ENCODE results near the gene MAS1. TPM values are rescaled to one million over a fixed set of nuclear protein-coding genes. Genes with fewer than 3 reads are reported as not detected.

Gene MAS1
- total and polyA plus RNA-seq, 9 of the 15 experiments (the other 6 are each of a cell fraction or from before 2014, with no cell fraction given): not detected

- H2AFZ ChIP-seq (ENCODE audit: low read depth, low read length): no peak overlapping the region
- in situ Hi-C loops (cut with MboI) (no loop called here), intact Hi-C loops (cut with micrococcal nuclease) (no loop called here)
- H4K20me1 ChIP-seq (replicated peaks; ENCODE audit: control insufficient read depth, insufficient read depth, low read length): no peaks in the 10 kb centered on the region
- peaks cover 14 to 17% of the 10 kb centered on the region in 2 experiments; a peak in 3 of 5 replicates for H3K27me3 ChIP-seq (ENCODE audit: control insufficient read depth in 2 of 2, insufficient read depth in 2 of 2, low read length in 2 of 2)
- ChIA-PET CTCF (ENCODE audit: low intra/inter-chr PET ratio) (no interaction called here), POLR2A (no interaction called here)
- WGBS (ENCODE audit: insufficient coverage, low coverage, missing lambda C conversion rate): 0% methylated on average over 4 of the region's 4 CpGs
- H3K27ac ChIP-seq (ENCODE audit: extremely low read depth, low read depth, low read length): no peak overlapping the region
- FAIRE-seq: no peak
- TF ChIP-seq, protein P1, sequence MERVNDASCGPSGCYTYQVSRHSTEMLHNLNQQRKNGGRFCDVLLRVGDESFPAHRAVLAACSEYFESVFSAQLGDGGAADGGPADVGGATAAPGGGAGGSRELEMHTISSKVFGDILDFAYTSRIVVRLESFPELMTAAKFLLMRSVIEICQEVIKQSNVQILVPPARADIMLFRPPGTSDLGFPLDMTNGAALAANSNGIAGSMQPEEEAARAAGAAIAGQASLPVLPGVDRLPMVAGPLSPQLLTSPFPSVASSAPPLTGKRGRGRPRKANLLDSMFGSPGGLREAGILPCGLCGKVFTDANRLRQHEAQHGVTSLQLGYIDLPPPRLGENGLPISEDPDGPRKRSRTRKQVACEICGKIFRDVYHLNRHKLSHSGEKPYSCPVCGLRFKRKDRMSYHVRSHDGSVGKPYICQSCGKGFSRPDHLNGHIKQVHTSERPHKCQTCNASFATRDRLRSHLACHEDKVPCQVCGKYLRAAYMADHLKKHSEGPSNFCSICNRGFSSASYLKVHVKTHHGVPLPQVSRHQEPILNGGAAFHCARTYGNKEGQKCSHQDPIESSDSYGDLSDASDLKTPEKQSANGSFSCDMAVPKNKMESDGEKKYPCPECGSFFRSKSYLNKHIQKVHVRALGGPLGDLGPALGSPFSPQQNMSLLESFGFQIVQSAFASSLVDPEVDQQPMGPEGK (CRISPR knock-in tag; IDR thresholded peaks at IDR 0.05; ENCODE audit: borderline replicate concordance): no peak
- TF ChIP-seq, protein P2, sequence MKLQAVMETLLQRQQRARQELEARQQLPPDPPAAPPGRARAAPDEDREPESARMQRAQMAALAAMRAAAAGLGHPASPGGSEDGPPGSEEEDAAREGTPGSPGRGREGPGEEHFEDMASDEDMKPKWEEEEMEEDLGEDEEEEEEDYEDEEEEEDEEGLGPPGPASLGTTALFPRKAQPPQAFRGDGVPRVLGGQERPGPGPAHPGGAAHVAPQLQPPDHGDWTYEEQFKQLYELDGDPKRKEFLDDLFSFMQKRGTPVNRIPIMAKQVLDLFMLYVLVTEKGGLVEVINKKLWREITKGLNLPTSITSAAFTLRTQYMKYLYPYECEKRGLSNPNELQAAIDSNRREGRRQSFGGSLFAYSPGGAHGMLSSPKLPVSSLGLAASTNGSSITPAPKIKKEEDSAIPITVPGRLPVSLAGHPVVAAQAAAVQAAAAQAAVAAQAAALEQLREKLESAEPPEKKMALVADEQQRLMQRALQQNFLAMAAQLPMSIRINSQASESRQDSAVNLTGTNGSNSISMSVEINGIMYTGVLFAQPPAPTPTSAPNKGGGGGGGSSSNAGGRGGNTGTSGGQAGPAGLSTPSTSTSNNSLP (IDR thresholded peaks at IDR 0.05; ENCODE audit: borderline replicate concordance, low read depth, low read length): no peak
- no peak for TF ChIP-seq NFIX (CRISPR knock-in tag; IDR thresholded peaks at IDR 0.05; ENCODE audit: low read depth)
- no peak overlapping the region for H3K4me2 ChIP-seq (ENCODE audit: insufficient read depth, low read length)
- no peaks in the 10 kb centered on the region; a peak in 1 of 5 replicates for H3K4me1 ChIP-seq (replicated peaks in 1 of 2; ENCODE audit: control insufficient read depth in 2 of 2, insufficient read depth in 2 of 2, low read length in 2 of 2)
- no peak for DNase-seq (ENCODE audit: extremely low read depth in 1 of 4, low spot score in 3 of 4)
- H3K9ac ChIP-seq (ENCODE audit: insufficient read depth in 1 of 2, low read depth in 2 of 2, low read length in 2 of 2): no peak overlapping the region; a peak in 1 of 4 replicates
- H3K4me3 ChIP-seq: no peak overlapping the region
- ATAC-seq: peak; percentile 28; the same call in 2 of the 3 replicates
- H3K9me3 ChIP-seq (replicated peaks; ENCODE audit: control insufficient read depth, insufficient read depth, low read depth, low read length): no peaks in the 10 kb centered on the region; the same call in 1 of the 2 replicates
- H3K79me2 ChIP-seq (ENCODE audit: control insufficient read depth, insufficient read depth, low read length): no peaks in the 10 kb centered on the region
- no peaks in the 10 kb centered on the region for H3K36me3 ChIP-seq (ENCODE audit: control insufficient read depth, insufficient read depth, low read length)
- H3K9me1 ChIP-seq (ENCODE audit: control insufficient read depth, insufficient read depth, low read length): no peaks in the 10 kb centered on the region
- BruUV-seq (replicated peaks): no TSS peak
These were observed 41.1 kb downstream of the MAS1 start for GRCh38 chr6:159931846-159932245.

Data from K562 (cell line).